CD8-positive, alpha-beta memory T cell (primary cell): ENCODE results near the gene SEMA4D. TPM values are rescaled to one million over a fixed set of nuclear protein-coding genes. Genes with fewer than 3 reads are reported as not detected.

ENCODE experiments used
- CTCF ChIA-PET: fragments of 350-600 bp; sonication (Branson Sonifier 250); formaldehyde crosslinking; loops from one replicate; lab custom pipeline; 2021; ENCODE audit warnings: antibody characterized with exemption; lab: Charles Lee
- POLR2A ChIA-PET: fragments of 350-600 bp; sonication (Branson Sonifier 250); formaldehyde crosslinking; loops from one replicate; lab custom pipeline; 2021; ENCODE audit warnings: antibody characterized with exemption; lab: Charles Lee
- DNase-seq, 5 donors: peaks; one replicate each; pipeline versions ENCODE4 v3.0.0 to v3.0.0-alpha.2; 2020 to 2022; ENCODE audit warnings: mixed read lengths in 1 of 5
- H3K27ac ChIP-seq: one replicate; pipeline ENCODE4 v1.7.0; 2013; ENCODE audit warnings: low read depth, mild to moderate bottlenecking, low read length, moderate library complexity
- H3K27me3 ChIP-seq: 2 replicates; pipeline ENCODE4 v1.7.0; 2013; ENCODE audit warnings: low read length, mild to moderate bottlenecking; ENCODE audit not compliant: insufficient read depth, poor library complexity, severe bottlenecking
- H3K36me3 ChIP-seq: 2 replicates; pipeline ENCODE4 v1.7.0; 2013; ENCODE audit warnings: mild to moderate bottlenecking, low read length, moderate library complexity; ENCODE audit not compliant: insufficient read depth
- H3K4me1 ChIP-seq: 2 replicates; pipeline ENCODE4 v1.7.0; 2013; ENCODE audit warnings: mild to moderate bottlenecking, low read length, moderate library complexity; ENCODE audit not compliant: insufficient read depth
- H3K4me3 ChIP-seq: 2 replicates; pipeline ENCODE4 v1.7.0; 2013; ENCODE audit warnings: mild to moderate bottlenecking, low read length
- H3K9me3 ChIP-seq: 2 replicates; pipeline ENCODE4 v1.7.0; 2013; ENCODE audit warnings: mild to moderate bottlenecking, low read length
- H3K27ac Mint-ChIP-seq, 8 donors: one replicate each; pipeline ENCODE4 v1.8.0; 2020 to 2021; ENCODE audit warnings: mixed read lengths in 8 of 8, mild to moderate bottlenecking in 6 of 8, inconsistent platforms in 3 of 8, moderate library complexity in 3 of 8
- H3K27me3 Mint-ChIP-seq, 2 donors: one replicate each; pipeline ENCODE4 v1.8.0; 2020 to 2021; ENCODE audit warnings: mixed read lengths in 2 of 2, mild to moderate bottlenecking in 1 of 2, moderate library complexity in 1 of 2
- H3K36me3 Mint-ChIP-seq, 3 donors: one replicate each; pipeline ENCODE4 v1.8.0; 2020 to 2021; ENCODE audit warnings: mixed read lengths in 3 of 3, inconsistent platforms in 1 of 3, mild to moderate bottlenecking in 1 of 3
- H3K4me1 Mint-ChIP-seq, 3 donors: one replicate each; pipeline ENCODE4 v1.8.0; 2020 to 2021; ENCODE audit warnings: mixed read lengths in 3 of 3, inconsistent platforms in 1 of 3, mild to moderate bottlenecking in 1 of 3
- H3K4me3 Mint-ChIP-seq, 7 donors: one replicate each; pipeline ENCODE4 v1.8.0; 2020 to 2021; ENCODE audit warnings: mixed read lengths in 7 of 7, mild to moderate bottlenecking in 6 of 7, moderate library complexity in 4 of 7, inconsistent platforms in 2 of 7
- H3K9me3 Mint-ChIP-seq, 5 donors: one replicate each; pipeline ENCODE4 v1.8.0; 2020 to 2022; ENCODE audit warnings: mixed read lengths in 5 of 5, mild to moderate bottlenecking in 3 of 5, moderate library complexity in 2 of 5, inconsistent platforms in 1 of 5
- polyA plus RNA-seq: library from polyadenylated mRNA; unstranded; fragments of 300-500 nt; fragmentation: Illumina TruSeq; gene quantifications from one replicate; pipeline ENCODE4 v1.2.3, GENCODE V29; 2021
- total RNA-seq, 2 experiments: library from RNA; stranded (reverse); gene quantifications; one replicate each; pipeline ENCODE4 v1.2.3, GENCODE V29; 2021

SEMA4D gene
- total and polyA plus RNA-seq, 3 experiments from 2014 or later = 227 to 243 (median 238) TPM

- POLR2A ChIA-PET = interaction anchor here (0.7 kb wide), 1 partner anchor 14 kb away, joined by 3 read pairs; no protein-coding TSS in a partner anchor
These were observed 115.6 kb downstream of the SEMA4D start for GRCh38 chr9:89382026-89382986.

DNA sequence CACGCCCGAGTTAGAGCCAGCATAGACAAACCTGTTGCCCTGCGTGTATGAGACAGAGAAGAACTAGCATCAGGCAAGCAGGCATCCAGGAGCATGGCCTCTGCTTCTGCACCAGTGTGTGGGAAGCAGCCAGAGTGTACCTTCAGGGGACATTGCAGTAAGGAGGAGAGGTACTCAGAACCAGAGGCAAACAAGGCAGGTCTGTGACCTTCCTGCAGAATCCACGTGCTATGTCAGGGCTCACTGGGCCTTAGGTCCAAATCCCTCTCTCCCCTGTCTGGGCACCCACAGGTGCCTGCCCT, 116.7 kb downstream of the SEMA4D start:
- Histone ChIP-seq H3K27ac (no peak overlapping the region), H3K4me3 (no peak overlapping the region), H3K9me3 (no peaks in the 10 kb centered on the region), H3K36me3 (peaks cover 77% of the 10 kb centered on the region), H3K27me3 (no peaks in the 10 kb centered on the region), H3K4me1 (peaks cover 6% of the 10 kb centered on the region)
- Mint-ChIP-seq H3K27ac (peak overlapping the region in 2 of 8 donors; percentile 38 to 80), H3K9me3 (no peaks in the 10 kb centered on the region), H3K4me1 (peaks cover 11 to 42% (median 33%) of the 10 kb centered on the region in 3 donors), H3K27me3 (peaks cover 0 to 9% of the 10 kb centered on the region in 2 donors), H3K4me3 (no peak overlapping the region), H3K36me3 (peaks cover 0 to 98% (median 23%) of the 10 kb centered on the region in 3 donors)
- no peak for DNase-seq
- ChIA-PET POLR2A (no interaction called here), CTCF (no interaction called here)

More at GRCh38 chr9:89382026-89382986, 115.6 kb downstream of the SEMA4D start:
- Mint-ChIP-seq H3K9me3 (no peaks in the 10 kb centered on the region), H3K27ac (peak overlapping the region in 2 of 8 donors; percentile 68 to 73), H3K4me1 (peaks cover 8 to 33% (median 23%) of the 10 kb centered on the region in 3 donors), H3K27me3 (peaks cover 0 to 8% of the 10 kb centered on the region in 2 donors), H3K4me3 (no peak overlapping the region), H3K36me3 (peaks cover 0 to 98% (median 18%) of the 10 kb centered on the region in 3 donors)
- no peak overlapping the region for H3K4me3 ChIP-seq
- H3K36me3 ChIP-seq = peaks cover 83% of the 10 kb centered on the region
- H3K27ac ChIP-seq = no peak overlapping the region
- no peaks in the 10 kb centered on the region for H3K27me3 ChIP-seq
- H3K4me1 ChIP-seq = peaks cover 6% of the 10 kb centered on the region
- no peaks in the 10 kb centered on the region for H3K9me3 ChIP-seq
- DNase-seq = no peak
- CTCF ChIA-PET = interaction anchor here (0.7 to 1.1 kb wide), 2 partner anchors 166 to 173 kb away, joined by 3 read pairs; no protein-coding TSS in a partner anchor

DNA sequence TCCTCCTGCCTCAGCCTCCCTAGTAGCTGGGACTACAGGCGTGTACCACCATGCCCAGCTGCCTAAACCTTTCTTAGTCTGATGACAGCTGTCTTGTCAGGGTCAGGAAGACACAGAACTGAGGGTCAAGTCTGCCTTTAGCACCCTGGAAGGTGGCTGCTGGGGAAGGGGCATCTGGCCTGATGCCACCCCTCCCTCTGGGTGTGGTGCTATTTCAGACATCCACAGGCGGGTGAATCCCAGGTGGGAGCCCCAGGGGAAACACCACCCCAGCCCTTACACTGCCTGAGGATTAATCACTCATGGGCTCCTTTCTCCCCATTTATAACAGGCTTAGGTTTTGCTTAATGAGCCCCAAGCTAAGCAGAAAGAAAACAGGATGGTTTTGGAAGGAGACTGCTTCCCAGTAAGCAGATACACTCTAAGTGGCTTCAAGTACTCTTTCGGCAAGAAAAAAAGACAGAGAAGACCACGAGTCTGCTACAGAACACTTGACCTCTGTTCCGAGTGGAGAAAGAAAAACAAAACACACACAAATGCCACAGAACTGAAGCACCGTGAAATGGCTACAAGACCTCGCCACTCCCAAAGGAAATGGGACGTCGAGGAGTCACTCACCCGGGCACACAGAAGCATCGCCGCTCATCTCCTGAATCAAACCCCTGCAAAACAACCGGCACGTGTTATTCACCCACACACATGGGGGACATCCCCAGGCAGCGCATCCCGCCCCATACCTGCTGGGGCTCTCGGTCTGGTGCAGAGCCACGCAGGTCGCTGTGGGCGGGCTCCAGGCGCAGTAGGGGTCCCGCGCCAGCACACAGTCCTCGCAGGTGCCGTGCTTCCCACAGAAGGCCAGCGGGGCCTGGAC, 117.2 kb downstream of the SEMA4D start:
- peaks cover 72% of the 10 kb centered on the region for H3K36me3 ChIP-seq
- DNase-seq = no peak
- Mint-ChIP-seq H3K27ac (peak overlapping the region in 5 of 8 donors; percentile 38 to 80 (median 57)), H3K4me3 (peak overlapping the region in 2 of 7 donors; percentile 9 to 16), H3K27me3 (peaks cover 0 to 9% of the 10 kb centered on the region in 2 donors), H3K9me3 (no peaks in the 10 kb centered on the region), H3K36me3 (peaks cover 0 to 97% (median 20%) of the 10 kb centered on the region in 3 donors), H3K4me1 (peaks cover 14 to 47% (median 38%) of the 10 kb centered on the region in 3 donors)
- no peaks in the 10 kb centered on the region for H3K27me3 ChIP-seq
- POLR2A ChIA-PET = no interaction called here
- no peak overlapping the region for H3K4me3 ChIP-seq
- no peaks in the 10 kb centered on the region for H3K9me3 ChIP-seq
- peaks cover 10% of the 10 kb centered on the region for H3K4me1 ChIP-seq
- H3K27ac ChIP-seq = no peak overlapping the region
- CTCF ChIA-PET = interaction anchor here (1.2 kb wide), 1 partner anchor 168 kb away, joined by 6 read pairs; no protein-coding TSS in a partner anchor

DNA sequence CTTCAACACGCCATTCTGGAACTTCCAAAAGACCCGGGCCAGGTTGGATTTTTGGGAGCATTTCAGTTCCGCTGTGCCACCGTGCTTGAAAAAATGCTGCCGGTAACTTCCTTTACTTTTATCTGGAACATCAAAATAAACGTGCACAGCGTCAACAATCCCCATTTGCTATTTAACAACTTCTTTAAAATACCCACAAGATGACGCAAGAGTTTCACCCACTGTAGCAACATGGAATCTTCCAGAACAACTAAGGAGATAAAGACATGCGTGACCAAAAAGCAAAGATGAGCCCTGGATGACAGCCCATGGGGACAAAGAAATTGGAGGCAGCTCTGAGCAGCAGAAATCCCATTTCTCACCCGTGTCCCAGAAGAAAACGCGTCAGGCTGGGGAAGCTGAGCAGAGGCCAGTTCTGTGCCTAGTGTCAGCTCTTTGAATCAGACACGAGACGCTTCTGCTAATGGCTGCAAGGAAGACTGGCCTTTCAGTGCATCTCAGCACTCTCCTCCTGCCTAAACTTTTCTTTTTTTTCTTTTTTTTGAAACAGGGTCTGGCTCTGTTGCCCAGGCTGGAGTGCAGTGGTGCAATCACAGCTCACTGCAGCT, 118.3 kb downstream of the SEMA4D start:
- H3K4me1 Mint-ChIP-seq = peaks cover 21 to 56% (median 47%) of the 10 kb centered on the region in 3 donors
- H3K4me1 ChIP-seq = peaks cover 21% of the 10 kb centered on the region
- DNase-seq = peak in 1 of 5 donors; percentile 37
- H3K27ac Mint-ChIP-seq = peak overlapping the region in 6 of 8 donors; percentile 1 to 80 (median 20)
- CTCF ChIA-PET = interaction anchor here (1.2 kb wide), 1 partner anchor 169 kb away, joined by 6 read pairs; no protein-coding TSS in a partner anchor
- peaks cover 0 to 9% of the 10 kb centered on the region in 2 donors for H3K27me3 Mint-ChIP-seq
- no peaks in the 10 kb centered on the region for H3K27me3 ChIP-seq
- peaks cover 0 to 90% (median 20%) of the 10 kb centered on the region in 3 donors for H3K36me3 Mint-ChIP-seq
- peaks cover 63% of the 10 kb centered on the region for H3K36me3 ChIP-seq
- peak overlapping the region in 2 of 7 donors; percentile 19 to 34 for H3K4me3 Mint-ChIP-seq
- H3K9me3 Mint-ChIP-seq = no peaks in the 10 kb centered on the region
- H3K4me3 ChIP-seq = no peak overlapping the region
- no peaks in the 10 kb centered on the region for H3K9me3 ChIP-seq
- POLR2A ChIA-PET = no interaction called here
- H3K27ac ChIP-seq = no peak overlapping the region

- H3K9me3 Mint-ChIP-seq = no peaks in the 10 kb centered on the region
- DNase-seq = no peak
- Histone ChIP-seq H3K27me3 (no peaks in the 10 kb centered on the region), H3K27ac (no peak overlapping the region), H3K4me3 (no peak overlapping the region), H3K36me3 (peaks cover 58% of the 10 kb centered on the region), H3K4me1 (peaks cover 26% of the 10 kb centered on the region), H3K9me3 (no peaks in the 10 kb centered on the region)
- H3K27ac Mint-ChIP-seq = peak overlapping the region in 5 of 8 donors; percentile 25 to 80 (median 33)
- ChIA-PET POLR2A (no interaction called here), CTCF (interaction anchor here (1.2 kb wide), 1 partner anchor 170 kb away, joined by 6 read pairs; no protein-coding TSS in a partner anchor)
- H3K27me3 Mint-ChIP-seq = peaks cover 0 to 8% of the 10 kb centered on the region in 2 donors
- H3K36me3 Mint-ChIP-seq = peaks cover 0 to 84% (median 20%) of the 10 kb centered on the region in 3 donors
- peaks cover 26 to 58% (median 49%) of the 10 kb centered on the region in 3 donors for H3K4me1 Mint-ChIP-seq
- peak overlapping the region in 2 of 7 donors; percentile 9 to 34 for H3K4me3 Mint-ChIP-seq
These were observed 118.9 kb downstream of the SEMA4D start for GRCh38 chr9:89379031-89379430.

GRCh38 chr9:89378541-89378940, 119.4 kb downstream of the SEMA4D start:
- DNase-seq = no peak
- Mint-ChIP-seq H3K4me1 (peaks cover 24 to 58% (median 50%) of the 10 kb centered on the region in 3 donors), H3K27me3 (peaks cover 0 to 6% of the 10 kb centered on the region in 2 donors), H3K4me3 (peak overlapping the region in 2 of 7 donors; percentile 9 to 34), H3K27ac (peak overlapping the region in 3 of 8 donors; percentile 26 to 80 (median 72)), H3K9me3 (no peaks in the 10 kb centered on the region), H3K36me3 (peaks cover 0 to 79% (median 16%) of the 10 kb centered on the region in 3 donors)
- H3K9me3 ChIP-seq = no peaks in the 10 kb centered on the region
- H3K4me1 ChIP-seq = peaks cover 26% of the 10 kb centered on the region
- no peaks in the 10 kb centered on the region for H3K27me3 ChIP-seq
- H3K27ac ChIP-seq = no peak overlapping the region
- POLR2A ChIA-PET = no interaction called here
- H3K4me3 ChIP-seq = no peak overlapping the region
- peaks cover 53% of the 10 kb centered on the region for H3K36me3 ChIP-seq
- CTCF ChIA-PET = no interaction called here

- no peak for DNase-seq
- ChIA-PET POLR2A (no interaction called here), CTCF (interaction anchor here (3.3 kb wide), 1 partner anchor 172 kb away, joined by 15 read pairs; no protein-coding TSS in a partner anchor)
- Mint-ChIP-seq H3K36me3 (peaks cover 0 to 69% (median 13%) of the 10 kb centered on the region in 3 donors), H3K4me3 (no peak overlapping the region), H3K4me1 (peaks cover 26 to 64% (median 57%) of the 10 kb centered on the region in 3 donors), H3K9me3 (peaks cover 0 to 1% (median 0%) of the 10 kb centered on the region in 5 donors), H3K27ac (peak overlapping the region in 3 of 8 donors; percentile 65 to 80 (median 69)), H3K27me3 (peaks cover 0 to 7% of the 10 kb centered on the region in 2 donors)
- Histone ChIP-seq H3K4me1 (peaks cover 26% of the 10 kb centered on the region), H3K27me3 (no peaks in the 10 kb centered on the region), H3K27ac (no peak overlapping the region), H3K4me3 (no peak overlapping the region), H3K9me3 (no peaks in the 10 kb centered on the region), H3K36me3 (peaks cover 45% of the 10 kb centered on the region)
These were observed 120.5 kb downstream of the SEMA4D start for GRCh38 chr9:89377411-89377810.
